Vagina (tissue), 2 donors: ENCODE results near the gene KCNH3.

Experiments used
- CTCF ChIP-seq, 3 experiments: fragments of 450-650 bp in 2 of 3; fragments of 200-600 bp in 1 of 3; sonication (generic) in 1 of 3; IDR thresholded peaks; one replicate each; pipeline ENCODE4 v1.5.1; 2017 to 2019; ENCODE audit warnings: antibody characterized with exemption in 3 of 3, mild to moderate bottlenecking in 2 of 3, moderate library complexity in 2 of 3
- POLR2A ChIP-seq, 2 donors: fragments of 450-650 bp; IDR thresholded peaks; one replicate each; pipeline ENCODE4 v1.6.1; 2017; ENCODE audit warnings: antibody characterized with exemption in 2 of 2, mild to moderate bottlenecking in 2 of 2, moderate library complexity in 2 of 2
- POLR2AphosphoS5 ChIP-seq, 2 donors: sonication (generic); formaldehyde crosslinking; IDR thresholded peaks; one replicate each; pipeline ENCODE4 v1.9.0; 2017; ENCODE audit warnings: antibody characterized with exemption in 2 of 2, mild to moderate bottlenecking in 2 of 2, low read depth in 1 of 2; ENCODE audit not compliant: insufficient read depth in 1 of 2

GRCh38 chr12:49584591-49584990 lies 45.8 kb downstream of the KCNH3 start:
- TF ChIP-seq POLR2A (IDR thresholded peaks at IDR 0.05): no peak
- TF ChIP-seq CTCF (IDR thresholded peaks at IDR 0.05): no peak
- no peak for TF ChIP-seq POLR2AphosphoS5 (IDR thresholded peaks at IDR 0.05; ENCODE audit: insufficient read depth in 1 of 2, low read depth in 1 of 2)
